GM18505 (cell line): ENCODE measurements around the gene AKAP9.

Experiments used
- ATAC-seq: cut with Tn5 transposase; IDR thresholded peaks from one replicate; pipeline ENCODE4 v1.9.1; 2021; ENCODE audit not compliant: unreplicated experiment
- POLR2A ChIP-seq: IDR thresholded peaks from 4 replicates; pipeline ENCODE4 v1.6.1; 2011; ENCODE audit warnings: borderline replicate concordance; ENCODE audit not compliant: insufficient read depth, insufficient read length; ENCODE audit errors: extremely low read depth

AKAP9 gene

DNA sequence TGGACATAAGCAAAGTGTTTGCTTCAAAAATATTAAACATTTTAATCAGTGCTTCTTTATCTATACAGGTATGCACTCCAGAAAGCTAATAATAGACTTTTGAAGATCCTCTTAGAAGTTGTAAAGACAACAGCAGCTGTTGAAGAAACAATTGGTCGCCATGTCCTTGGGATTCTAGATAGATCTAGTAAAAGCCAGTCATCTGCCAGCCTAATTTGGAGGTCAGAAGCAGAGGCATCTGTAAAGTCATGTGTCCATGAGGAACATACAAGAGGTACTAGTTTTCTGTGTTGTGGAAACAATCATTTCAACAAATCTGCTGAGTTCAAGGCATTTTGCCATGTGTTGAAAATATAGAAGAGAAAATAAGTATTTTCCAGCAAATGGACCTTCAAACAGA, 104.3 kb downstream of the AKAP9 start:
- ATAC-seq, result no peak

DNA sequence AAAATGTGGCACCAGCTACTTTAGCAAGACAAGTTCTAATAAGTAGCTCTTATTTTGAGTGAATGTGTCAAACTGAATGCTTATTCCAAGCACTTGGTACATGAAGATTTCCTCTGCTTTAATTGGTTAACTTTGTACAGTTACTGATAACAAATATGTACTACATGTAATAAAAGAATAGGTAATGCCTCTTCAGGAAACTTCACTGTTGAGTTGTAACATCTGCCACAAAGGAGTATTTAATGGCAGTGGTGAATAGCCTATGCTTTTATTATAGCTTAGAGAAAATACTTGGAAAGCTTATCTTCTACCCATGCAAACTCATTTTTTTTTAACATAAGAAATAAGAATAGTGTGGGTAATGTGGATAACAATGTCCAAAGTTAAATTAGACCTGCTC, 111.0 kb downstream of the AKAP9 start:
- TF ChIP-seq POLR2A, result no peak

More for the DNA sequence above, 104.3 kb downstream of the AKAP9 start:
- no peak for TF ChIP-seq POLR2A

DNA sequence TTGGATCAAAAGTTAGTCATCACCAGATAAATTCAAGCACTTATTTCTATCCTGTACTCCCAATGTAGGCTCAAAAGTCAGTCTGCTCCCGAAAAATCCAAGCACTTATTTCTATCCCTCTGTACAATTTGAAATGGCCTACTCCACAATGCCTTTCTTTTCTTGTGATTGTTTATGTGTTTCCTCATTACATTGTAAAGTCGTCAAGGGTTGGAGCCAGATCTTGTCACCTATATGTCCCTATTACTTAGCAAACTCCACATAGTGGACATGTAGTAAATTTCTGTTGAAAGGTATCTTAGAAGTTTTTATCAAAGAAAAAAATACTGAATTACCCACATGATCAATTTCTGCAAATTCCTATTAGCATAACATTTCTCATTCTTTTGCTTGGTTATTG, 111.5 kb downstream of the AKAP9 start:
- no peak for ATAC-seq
- TF ChIP-seq POLR2A, result no peak

More for the DNA sequence above, 111.0 kb downstream of the AKAP9 start:
- no peak for ATAC-seq

DNA sequence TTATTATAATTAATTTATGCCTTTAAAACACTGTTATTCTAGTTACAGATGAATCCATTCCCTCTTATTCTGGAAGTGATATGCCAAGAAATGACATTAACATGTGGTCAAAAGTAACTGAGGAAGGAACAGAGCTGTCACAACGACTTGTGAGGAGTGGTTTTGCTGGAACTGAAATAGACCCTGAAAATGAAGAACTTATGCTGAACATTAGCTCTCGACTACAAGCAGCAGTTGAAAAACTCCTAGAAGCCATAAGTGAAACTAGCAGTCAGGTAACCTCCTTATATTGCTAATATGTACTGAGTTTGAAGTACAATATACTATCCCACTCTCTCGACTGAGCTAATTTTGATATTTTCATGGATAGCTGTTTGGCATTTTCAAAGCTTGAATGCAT, 112.0 kb downstream of the AKAP9 start:
- ATAC-seq, result no peak
- no peak for TF ChIP-seq POLR2A

DNA sequence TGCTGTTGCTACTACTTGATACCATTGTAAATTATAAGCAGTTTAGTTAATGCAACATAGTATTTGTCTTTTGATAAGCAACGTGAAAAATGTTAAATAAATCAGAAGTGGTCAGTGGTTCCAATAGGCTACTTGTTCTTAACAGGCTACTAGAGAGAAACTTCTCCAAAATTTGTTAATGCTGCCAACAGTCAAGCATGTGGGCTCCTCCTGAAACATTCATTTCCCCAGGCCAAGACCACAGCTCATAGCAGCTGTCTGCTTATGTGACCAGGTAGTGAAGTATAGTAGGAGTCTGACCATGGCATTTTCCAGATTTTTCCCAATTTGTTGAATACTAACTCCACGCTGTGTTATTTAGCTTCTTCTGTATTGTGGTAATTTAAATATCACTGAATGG, 112.7 kb downstream of the AKAP9 start:
- no peak for TF ChIP-seq POLR2A
- no peak for ATAC-seq

DNA sequence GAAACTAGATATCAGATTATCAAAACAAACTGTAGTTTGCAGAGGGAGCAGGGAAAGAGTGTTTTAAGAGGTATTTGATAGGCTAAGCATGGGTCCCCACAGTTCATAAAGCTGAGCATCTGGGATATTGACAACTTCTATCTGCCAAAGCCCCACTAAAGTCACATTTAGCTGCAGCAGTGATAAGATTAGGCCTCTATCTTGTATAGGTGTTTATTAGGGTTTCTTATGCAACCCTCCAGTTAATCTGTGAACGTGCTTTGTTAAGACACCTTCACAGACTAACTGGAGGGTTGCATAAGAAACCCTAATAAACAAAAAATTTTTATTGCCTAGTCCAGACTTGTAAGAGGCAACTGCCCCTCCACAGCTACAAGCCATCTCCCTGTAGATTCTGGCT, 115.6 kb downstream of the AKAP9 start:
- ATAC-seq, result no peak
- no peak for TF ChIP-seq POLR2A

DNA sequence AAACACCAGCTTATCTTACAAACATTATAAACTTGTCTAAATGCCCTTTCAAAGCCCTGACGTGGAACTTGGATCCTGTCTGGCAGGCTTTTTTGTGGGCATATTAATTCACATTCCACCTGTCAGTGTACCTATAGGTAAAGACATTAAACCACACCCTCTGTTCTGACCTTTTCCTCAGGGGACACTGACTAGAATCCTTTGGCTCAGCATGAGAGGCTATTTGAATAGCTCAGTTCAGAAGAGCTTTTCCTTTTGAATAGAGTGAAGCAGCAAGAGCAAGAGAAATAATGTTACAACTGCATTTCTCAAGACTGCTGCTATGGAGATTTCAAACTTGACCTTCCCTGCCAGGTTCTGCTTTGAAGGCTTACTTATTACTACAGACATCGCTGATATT, 116.7 kb downstream of the AKAP9 start:
- no peak for TF ChIP-seq POLR2A
- no peak for ATAC-seq

DNA sequence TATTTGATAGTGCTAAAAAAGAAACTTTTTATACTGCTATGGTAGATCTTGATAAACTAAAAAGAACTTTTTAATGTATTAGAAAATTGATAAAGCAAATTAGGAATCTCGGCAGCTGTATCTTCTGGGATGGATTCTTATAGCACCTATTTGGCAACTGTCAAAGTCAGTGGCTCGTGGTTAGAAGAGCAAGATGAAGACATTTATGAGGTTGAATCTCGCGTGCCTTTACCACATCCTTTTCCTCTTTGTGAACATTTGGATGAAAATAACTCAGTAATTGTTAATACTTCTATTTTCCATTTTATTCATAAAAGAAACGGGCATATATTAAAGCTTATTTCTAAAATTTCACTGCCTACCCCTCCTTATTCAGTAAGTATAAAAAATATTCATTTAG, 117.4 kb downstream of the AKAP9 start:
- ATAC-seq, result no peak
- no peak for TF ChIP-seq POLR2A

DNA sequence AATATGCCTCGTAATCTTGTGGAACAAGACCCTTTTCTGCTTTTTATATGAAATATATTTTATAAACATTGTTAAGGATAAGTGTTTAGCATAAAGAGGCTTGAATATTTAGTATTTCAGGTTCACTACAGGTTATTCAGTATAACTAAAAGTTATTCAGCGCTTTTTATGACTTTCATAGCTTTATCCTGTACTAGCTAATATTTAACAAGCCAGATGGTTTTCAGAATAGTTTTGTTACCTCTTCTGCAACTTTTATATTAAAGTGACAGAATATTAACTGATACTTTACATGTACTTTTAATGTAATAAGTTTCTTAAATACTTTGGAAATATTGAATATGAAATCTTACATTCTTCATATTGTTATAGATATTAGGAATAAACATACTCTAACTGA, 118.2 kb downstream of the AKAP9 start:
- no peak for ATAC-seq

DNA sequence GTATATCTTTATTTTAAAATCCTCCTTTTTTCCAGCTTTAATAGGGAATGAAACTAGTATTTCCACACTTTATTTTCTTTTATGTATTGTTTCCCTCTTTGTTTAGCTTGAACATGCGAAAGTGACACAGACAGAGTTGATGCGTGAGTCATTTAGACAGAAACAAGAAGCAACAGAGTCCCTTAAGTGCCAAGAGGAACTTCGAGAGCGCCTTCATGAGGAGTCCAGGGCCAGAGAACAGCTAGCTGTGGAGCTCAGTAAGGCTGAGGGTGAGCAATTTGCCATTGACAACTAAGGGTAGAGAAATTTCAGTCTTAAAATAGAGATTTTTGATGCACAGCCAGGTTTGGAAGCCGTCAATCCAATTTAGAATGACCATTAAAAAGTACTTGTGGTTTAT, 120.5 kb downstream of the AKAP9 start:
- TF ChIP-seq POLR2A, result no peak
- ATAC-seq, result no peak

More for the DNA sequence above, 118.2 kb downstream of the AKAP9 start:
- no peak for TF ChIP-seq POLR2A

DNA sequence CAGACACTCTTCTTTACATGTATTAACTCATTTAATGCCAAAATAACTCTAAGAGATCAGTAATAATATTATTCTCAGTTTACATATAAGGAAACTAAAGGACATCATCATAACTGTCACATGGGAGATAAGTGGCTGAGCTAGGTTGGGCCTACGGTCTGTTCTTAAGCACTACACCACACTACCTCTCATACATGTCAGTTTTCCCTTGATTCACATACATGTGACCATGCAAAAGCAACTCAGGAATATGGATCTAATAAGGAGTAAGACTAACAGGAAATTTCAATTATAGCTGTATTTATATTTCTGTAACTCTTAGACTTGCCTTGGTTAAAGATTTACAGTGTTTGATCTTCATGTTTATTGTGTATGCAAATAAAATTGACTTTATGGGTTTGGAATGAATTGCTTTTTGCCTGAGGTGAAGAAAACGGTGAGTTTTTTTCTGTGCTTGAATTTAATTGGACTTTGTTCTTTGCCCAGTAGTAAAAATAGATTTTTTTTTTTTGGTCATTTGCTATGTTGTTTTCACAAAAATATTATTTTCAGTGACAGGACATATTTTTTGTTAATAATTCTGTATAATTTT, 123.9 kb downstream of the AKAP9 start:
- ATAC-seq, result no peak
- TF ChIP-seq POLR2A, result no peak

DNA sequence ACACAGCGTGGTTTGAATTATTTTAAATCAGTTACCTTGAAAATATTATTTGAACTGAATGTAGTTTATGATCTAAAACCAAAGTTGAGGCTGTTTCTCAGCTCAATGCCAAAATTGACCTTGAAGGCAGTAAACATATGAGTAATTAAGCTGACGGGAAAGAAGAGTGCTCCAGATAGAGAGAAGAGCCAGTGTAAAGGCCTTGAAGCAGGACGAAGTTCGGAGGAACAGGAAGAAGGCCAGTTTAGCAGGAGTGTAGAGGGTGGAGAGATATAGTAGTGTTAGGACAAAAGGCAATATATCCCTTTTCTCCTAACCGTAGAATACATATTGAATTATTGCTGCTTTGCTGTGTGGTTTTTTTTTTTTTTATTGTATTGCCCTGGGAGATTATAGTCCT, 130.4 kb downstream of the AKAP9 start:
- no peak for TF ChIP-seq POLR2A
- no peak for ATAC-seq

DNA sequence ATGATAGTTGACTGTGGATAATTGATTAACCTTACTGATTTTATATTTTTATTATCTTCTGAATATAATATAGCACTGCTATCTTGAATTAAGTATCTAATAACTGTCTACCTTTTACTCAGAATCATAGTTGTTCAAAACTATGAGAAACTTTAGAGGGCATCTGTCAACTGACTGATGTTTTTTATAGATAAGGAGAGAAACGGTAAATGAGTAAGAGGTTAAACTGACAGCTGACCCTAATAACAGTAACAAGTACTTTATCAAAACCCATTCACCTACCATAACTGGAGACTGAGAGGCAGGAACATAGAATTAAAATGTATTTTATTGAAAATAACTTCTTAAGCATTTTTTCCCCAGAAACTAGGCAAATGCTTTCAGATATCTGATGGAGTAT, 131.5 kb downstream of the AKAP9 start:
- ATAC-seq, result no peak

DNA sequence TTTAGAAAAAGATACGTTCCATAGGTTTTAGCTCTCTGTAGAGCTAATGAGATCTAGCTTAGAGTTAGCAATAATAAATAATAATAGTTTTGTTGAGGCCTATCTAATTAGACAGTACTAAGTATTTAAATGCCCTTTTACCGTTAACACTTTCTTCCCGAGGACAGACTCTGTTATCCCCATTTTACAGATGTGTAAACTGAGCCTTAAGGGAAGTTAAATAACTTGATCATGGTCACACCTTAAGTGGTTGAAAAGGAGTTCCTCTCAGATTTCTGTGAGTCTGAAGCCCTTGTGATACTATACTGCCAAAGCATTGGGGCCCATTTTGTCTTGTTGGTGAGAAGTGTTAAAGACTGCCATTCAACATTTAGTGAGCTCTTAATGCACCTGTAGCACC, 132.0 kb downstream of the AKAP9 start:
- TF ChIP-seq POLR2A, result no peak
- ATAC-seq, result no peak

More for the DNA sequence above, 131.5 kb downstream of the AKAP9 start:
- TF ChIP-seq POLR2A, result no peak
